Ammon's horn (tissue), 1 donor: ENCODE data around the gene BAIAP3.
"Not testable (repeated sequence)": the region's sequence is repeated elsewhere in the genome, so short reads cannot be mapped to it uniquely, and the experiment has no call there.

Experiments
- DNase-seq: peaks from one replicate; pipeline ENCODE4 v3.0.0-alpha.2; 2016; ENCODE audit warnings: low spot score

Gene BAIAP3

GRCh38 chr16:1316033-1316405 is 17.4 kb upstream of the BAIAP3 start:
- no peak for DNase-seq

DNA sequence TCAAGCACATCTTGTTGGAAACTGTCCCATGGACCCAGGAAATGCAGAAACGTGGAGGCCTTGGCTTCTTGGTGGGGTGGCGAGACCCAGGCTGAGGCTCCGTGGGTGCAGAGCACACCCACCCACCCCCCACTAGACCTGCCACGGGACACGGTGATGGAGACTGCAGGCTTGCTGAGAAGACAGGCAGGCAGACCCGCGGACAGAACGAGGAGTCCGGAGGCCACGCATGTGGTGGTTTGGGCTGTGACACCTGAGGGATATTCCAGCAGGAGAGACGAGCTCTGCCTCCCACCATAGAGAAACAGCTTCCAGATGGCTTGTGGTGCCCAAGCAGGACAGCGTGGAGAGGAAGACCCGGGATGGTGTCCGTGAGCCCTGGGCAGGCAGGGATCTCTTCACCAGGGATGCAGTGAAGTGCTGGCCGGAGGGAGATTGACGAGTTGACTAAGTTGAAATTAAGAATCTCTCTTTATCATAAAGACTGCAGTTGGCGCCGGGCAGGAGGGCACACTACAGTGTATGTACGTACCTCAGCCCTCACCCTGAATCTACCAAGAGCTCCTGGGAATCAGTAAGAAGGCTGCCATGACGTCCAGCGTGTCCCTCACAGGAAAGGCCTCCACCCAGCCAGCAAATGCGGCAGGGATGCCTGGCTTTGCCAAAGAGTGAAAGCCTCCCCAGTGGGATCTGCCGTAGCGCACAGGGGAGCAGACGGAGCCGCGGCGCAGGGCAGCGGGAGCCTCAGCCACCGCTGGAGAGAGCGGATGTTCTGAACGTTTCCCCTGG is 15.8 kb upstream of the BAIAP3 start:
- no peak for DNase-seq

DNA sequence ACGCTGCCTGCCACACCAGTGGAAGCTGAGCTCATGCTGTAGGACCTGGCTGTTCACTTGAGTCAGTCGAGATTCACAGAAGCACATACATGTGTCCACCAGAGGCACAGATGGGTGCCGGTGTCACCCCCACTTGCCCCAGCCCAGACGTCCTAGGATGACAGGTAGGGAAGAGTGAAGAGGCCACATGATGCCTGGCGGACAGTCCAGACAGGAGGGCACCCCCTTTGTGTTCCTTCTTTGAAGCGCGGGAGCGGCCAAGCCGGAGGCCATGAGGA is 15.2 kb upstream of the BAIAP3 start:
- no peak for DNase-seq

- no peak for DNase-seq
These were observed 14.4 kb upstream of the BAIAP3 start for GRCh38 chr16:1319041-1319440.

DNA sequence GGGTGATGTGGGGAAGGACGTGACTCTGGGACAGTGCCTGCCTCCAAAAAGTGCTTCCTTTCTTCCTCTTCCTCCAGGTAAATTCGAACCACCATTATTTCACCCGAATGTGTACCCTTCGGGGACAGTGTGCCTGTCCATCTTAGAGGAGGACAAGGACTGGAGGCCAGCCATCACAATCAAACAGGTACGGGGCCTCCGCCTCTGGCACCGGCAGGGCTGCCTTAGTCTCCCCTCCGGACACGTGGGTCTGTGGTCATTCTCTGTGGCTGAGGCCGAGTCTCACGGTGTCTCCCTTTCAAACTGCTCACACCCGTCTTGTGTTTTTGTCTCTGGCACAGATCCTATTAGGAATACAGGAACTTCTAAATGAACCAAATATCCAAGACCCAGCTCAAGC is 13.3 kb upstream of the BAIAP3 start:
- DNase-seq: no peak

GRCh38 chr16:1320658-1321240 is 12.7 kb upstream of the BAIAP3 start:
- DNase-seq: no peak

- no peak for DNase-seq
These were observed 11.0 kb upstream of the BAIAP3 start for GRCh38 chr16:1322407-1322806.

GRCh38 chr16:1323296-1324239 is 9.9 kb upstream of the BAIAP3 start:
- DNase-seq: peak; percentile 76

DNA sequence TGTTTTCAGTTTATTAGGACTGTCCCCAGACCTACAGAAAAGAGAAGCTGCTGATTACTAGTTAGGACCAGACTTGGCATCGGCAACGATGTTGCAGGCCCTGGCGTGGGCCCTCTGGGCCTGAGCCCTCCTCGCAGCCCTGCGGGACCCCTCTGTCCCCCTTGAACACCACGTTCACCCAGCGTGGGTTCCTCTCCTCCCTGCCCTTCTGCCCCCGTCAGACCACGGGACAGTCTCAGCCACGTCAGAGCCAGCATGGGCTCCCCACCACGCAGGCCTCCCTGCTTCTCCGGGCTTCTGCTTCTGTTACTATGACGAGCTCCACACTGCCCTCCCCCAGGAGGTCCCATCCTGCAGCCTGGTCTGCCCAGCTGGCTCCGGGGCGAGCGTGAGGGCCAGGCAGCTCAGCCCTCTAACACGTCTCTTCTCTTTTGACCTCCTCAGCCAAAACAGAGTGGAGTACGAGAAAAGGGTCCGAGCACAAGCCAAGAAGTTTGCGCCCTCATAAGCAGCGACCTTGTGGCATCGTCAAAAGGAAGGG is 9.1 kb upstream of the BAIAP3 start:
- DNase-seq: no peak

- no peak for DNase-seq
These were observed 8.2 kb upstream of the BAIAP3 start for GRCh38 chr16:1325261-1325660.

- no peak for DNase-seq
These were observed 7.6 kb upstream of the BAIAP3 start for GRCh38 chr16:1325673-1326371.

- no peak for DNase-seq
These were observed 7.1 kb upstream of the BAIAP3 start for GRCh38 chr16:1326391-1326790.

- no peak for DNase-seq
These were observed 6.4 kb upstream of the BAIAP3 start for GRCh38 chr16:1326946-1327618.

GRCh38 chr16:1327619-1327947 is 5.9 kb upstream of the BAIAP3 start:
- DNase-seq: no peak

DNA sequence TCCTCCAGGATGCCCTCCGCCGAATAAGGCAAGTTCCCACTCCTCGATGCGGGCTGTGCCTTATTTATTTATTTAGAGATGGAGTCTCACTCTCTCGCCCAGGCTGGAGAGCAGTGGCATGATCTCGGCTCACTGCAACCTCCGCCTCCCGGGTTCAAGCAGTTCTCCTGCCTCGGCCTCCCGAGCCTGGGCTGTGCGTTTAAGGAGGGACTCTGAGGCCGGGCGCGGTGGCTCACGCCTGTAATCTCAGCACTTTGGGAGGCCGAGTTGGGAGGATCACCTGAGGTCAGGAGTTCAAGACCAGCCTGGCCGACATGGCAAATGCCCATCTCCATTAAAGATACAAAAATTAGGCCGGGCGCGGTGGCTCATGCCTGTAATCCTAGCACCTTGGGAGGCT is 5.3 kb upstream of the BAIAP3 start:
- DNase-seq: not testable (repeated sequence)

GRCh38 chr16:1328961-1329360 is 4.5 kb upstream of the BAIAP3 start:
- DNase-seq: not testable (repeated sequence)

GRCh38 chr16:1330260-1330914 is 3.1 kb upstream of the BAIAP3 start:
- no peak for DNase-seq

DNA sequence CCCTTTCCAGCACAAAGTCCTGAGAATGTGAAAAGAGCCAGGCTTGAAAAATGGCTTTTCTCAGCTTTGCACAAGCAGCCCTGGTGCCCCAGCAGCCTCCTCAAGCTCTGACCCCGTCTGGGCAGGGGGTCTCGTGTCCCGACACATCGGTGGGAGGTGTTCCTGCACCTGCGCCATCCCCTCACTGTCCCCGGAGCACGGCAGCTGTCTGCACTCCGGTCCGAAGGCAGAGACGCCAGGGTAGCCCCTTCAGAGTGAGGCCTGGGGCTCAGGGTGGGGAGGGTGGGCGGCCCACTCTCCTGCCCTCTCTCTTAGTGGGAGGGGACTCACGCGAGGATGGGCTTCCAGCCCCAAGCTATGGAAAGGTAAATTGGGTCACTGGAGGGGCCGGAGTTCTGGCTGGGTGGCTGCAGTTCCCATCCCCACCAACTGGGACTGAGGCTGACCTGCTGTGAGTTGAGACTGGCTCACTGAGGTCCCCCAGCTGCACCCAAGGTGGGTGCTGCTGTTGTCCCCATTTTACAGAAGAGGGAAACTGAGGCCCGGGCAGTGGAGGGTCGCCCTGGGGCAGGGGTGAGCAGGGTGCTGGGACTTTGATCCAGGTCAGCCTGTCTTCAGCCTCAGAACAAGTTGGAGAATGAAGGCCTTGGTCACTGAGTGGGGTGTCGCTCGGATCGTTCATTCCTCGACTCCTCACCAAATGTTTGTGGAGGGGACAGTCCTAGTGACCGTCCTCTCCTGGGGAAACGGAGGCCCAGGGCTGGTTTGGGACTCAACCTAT is 2.3 kb upstream of the BAIAP3 start:
- no peak for DNase-seq

DNA sequence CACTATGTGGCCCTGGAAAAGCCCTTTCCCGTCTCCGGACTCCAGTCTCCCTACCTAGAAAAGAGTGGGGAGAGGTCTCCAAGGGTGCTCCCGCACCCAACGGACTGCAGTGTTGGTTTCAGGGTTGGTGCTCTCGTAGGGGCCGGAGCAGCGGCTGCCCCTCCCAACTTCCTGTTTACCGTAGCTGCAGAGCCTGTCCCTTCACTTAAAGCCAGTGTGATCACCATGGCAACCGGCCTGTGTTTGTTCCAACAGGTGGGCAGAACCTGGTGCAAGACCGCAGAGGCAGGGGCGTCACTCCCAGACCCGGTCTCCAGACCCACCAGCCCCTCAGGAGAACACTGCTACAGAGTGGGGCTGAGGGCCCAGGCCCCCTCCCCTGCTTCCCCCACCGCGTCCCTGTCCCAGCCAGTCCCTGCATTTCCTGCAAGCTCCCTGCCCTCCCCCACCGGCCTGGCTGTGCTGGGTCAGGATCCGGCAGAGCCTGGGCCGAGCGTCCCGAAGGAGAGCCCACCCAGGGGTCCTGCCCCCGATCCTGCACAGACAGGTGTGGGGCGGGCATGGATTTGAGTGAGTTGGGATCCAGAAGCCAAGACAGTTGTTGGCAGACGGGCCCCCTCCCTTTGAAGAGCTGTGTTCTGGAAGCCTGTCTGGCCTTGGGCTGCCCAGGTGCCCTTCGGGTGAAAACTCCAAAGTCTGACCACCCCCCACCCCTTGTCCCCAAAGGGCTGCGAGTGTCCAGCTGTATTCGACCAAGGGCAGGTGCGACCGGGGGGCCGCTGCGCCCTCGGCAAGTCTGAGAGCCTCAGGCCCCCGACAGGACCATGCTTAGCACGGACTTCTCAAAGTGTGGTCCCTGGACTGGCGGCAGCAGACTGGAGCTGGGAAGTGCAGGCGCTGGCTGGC is 1.5 kb upstream of the BAIAP3 start:
- DNase-seq: no peak
